Omental fat pad (tissue), 4 donors: ENCODE results near the gene MARCHF11. TPM values are rescaled to one million over a fixed set of nuclear protein-coding genes. Genes with fewer than 3 reads are reported as not detected.

Experiments
- ATAC-seq: fragments of 150-250 bp; one replicate; pipeline ENCODE4 v1.9.1; 2016; ENCODE audit warnings: mild to moderate bottlenecking, moderate library complexity; ENCODE audit not compliant: low FRiP score
- DNase-seq: peaks from one replicate; pipeline ENCODE4 v3.0.0-alpha.2; 2019; ENCODE audit warnings: low spot score
- CTCF ChIP-seq, 3 donors: fragments of 450-650 bp; IDR thresholded peaks; one replicate each; pipeline ENCODE4 v1.5.1; 2016 to 2017; ENCODE audit warnings: antibody characterized with exemption in 3 of 3, mild to moderate bottlenecking in 3 of 3, moderate library complexity in 2 of 3
- total RNA-seq, 4 donors: library from RNA; depleted of rRNA; stranded (reverse); fragments of >200 nt; gene quantifications; one replicate each; pipeline ENCODE4 v1.1.0, GENCODE V29; 2016

Gene MARCHF11
- total RNA-seq, 4 donors from 2014 or later: not detected

- ATAC-seq (no peak), DNase-seq (no peak)
- no peak for TF ChIP-seq CTCF (IDR thresholded peaks at IDR 0.05)
Measured at GRCh38 chr5:16135506-16135905, 44.1 kb downstream of the MARCHF11 start.

DNA sequence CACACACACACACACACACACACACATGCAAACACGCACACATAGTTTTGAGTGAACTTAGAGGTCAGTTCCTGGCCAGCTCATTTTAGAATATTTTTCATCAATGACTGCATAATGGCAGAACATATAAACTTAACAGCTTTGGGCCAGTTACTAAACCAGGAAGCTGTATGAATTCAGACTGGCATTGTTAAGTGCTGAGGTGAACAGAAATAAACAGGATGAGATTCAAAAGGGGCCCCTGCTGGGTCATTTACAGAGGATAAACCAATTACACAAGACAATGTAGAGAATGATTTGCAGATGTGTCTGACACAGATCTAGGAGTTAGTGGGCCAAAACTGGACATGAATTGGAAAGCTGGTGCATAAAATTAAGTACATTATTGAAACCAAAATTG, 44.6 kb downstream of the MARCHF11 start:
- DNase-seq: no peak
- ATAC-seq: no peak
- TF ChIP-seq CTCF (IDR thresholded peaks at IDR 0.05): no peak

- DNase-seq (no peak), ATAC-seq (no peak)
- TF ChIP-seq CTCF (IDR thresholded peaks at IDR 0.05): no peak
Measured at GRCh38 chr5:16134204-16134603, 45.4 kb downstream of the MARCHF11 start.

GRCh38 chr5:16131878-16132277, 47.7 kb downstream of the MARCHF11 start:
- ATAC-seq (no peak), DNase-seq (no peak)
- TF ChIP-seq CTCF (IDR thresholded peaks at IDR 0.05): no peak

GRCh38 chr5:16128944-16129343, 50.6 kb downstream of the MARCHF11 start:
- ATAC-seq: no peak
- DNase-seq: no peak
- TF ChIP-seq CTCF (IDR thresholded peaks at IDR 0.05): no peak

- no peak for DNase-seq
- no peak for ATAC-seq
- TF ChIP-seq CTCF (IDR thresholded peaks at IDR 0.05): no peak
Measured at GRCh38 chr5:16127865-16128544, 51.6 kb downstream of the MARCHF11 start.

GRCh38 chr5:16120579-16120978, 59.0 kb downstream of the MARCHF11 start:
- no peak for TF ChIP-seq CTCF (IDR thresholded peaks at IDR 0.05)
- ATAC-seq (no peak), DNase-seq (no peak)
